HG03025 (cell line): ENCODE measurements around the gene LDB1.

Source experiments
- ATAC-seq: cut with Tn5 transposase; IDR thresholded peaks from one replicate; pipeline ENCODE4 v1.9.1; 2021; ENCODE audit warnings: mild to moderate bottlenecking, moderate library complexity; ENCODE audit not compliant: unreplicated experiment, low FRiP score

The LDB1 gene, protein sequence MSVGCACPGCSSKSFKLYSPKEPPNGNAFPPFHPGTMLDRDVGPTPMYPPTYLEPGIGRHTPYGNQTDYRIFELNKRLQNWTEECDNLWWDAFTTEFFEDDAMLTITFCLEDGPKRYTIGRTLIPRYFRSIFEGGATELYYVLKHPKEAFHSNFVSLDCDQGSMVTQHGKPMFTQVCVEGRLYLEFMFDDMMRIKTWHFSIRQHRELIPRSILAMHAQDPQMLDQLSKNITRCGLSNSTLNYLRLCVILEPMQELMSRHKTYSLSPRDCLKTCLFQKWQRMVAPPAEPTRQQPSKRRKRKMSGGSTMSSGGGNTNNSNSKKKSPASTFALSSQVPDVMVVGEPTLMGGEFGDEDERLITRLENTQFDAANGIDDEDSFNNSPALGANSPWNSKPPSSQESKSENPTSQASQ

DNA sequence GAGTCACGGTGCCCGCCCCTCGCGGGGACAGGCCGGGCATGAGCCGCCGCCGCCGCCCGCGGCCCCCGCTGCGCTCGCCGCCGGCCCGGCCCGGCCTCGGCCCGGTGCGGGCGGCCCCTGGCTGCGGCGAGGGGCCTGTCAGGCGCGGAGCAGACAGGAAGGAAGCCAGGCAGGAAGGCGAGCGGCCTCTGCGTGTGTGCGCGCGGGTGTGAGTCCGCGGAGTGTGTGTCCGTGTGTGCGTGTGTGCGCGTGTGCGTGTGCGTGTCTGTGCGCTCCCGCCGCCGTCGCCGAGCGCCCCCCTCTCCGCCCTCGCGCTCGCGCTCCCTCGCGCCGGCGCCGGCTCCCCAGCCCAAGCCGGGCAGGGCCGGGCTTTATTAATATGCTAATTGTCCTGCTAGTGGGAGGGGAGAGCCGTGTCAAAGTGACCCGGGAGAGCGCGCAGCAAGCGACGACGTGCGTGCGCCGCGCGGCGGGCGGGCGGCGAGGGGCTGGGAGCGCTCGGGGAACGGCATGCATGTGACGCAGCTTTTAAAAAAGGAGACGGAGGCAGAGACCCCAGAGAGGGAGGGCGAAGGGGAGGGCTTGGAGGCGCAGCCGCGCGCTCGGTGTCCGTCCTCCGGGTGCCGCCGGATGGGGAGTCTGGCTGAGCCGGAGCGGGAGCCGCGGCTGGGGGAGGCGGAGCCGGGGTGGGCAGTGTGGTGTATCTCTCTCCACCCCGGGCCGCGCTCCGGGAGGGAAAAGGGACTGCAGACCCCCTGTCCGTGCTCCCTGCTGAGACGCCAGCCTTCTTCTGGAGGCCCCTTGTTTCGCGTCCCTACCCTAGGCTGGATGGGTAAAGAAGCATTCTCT lies at the start of gene LDB1:
Gene LDB1, minus strand, starts transcription at position 227 of the 849 bp plus-strand sequence. CDS start 258 bp downstream, outside the sequence.
- peak; percentile 41 for ATAC-seq

DNA sequence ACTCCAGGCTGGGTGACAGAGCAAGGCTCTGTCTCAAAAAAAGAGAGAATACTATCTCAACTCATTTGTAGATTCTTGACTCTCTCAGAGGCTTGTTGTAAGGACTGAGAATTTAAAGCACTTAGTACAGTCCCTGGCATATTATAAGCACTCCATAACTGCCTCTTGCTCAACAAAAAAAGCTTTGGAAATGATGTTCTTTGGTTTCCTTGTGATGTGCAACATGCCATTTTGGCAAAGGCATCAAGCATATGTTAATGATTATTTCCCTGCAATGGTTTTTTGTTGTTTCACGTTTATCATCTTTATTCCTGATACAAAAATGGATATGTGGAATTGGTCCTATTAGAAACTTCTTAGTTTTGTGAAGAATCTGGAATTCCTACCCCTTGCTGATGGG lies 47.7 kb upstream of the LDB1 start:
- ATAC-seq: no peak

DNA sequence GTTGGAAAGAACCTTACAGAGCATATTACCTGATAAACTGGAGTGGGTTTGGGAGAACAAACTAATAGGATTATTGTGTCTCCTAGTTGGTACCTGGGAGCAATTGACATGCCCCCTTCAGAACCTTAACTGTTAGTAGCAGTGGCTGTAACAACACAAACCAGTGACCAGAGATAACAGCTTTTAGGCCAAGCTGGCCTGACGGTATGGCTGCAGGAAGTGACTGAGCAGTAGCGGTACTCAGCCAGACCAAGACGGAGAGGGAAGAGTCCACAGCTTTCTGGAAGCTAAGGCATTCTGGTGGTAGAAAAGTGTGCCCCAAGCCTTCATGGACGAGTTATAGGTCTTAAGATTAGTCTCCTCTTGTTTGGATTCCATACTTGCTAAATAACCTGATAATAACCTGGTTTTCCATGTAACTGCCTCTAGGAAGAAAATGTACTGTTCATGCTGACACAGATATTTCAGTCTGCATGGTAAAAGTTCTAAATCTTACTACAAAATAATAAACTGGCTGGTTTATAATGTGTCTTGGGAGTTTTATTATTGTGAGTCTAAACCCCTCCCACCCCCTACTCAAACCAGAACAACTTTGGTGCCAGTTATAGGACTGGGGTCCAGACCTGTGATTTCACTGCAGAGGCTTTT lies 43.3 kb upstream of the LDB1 start:
- no peak for ATAC-seq

DNA sequence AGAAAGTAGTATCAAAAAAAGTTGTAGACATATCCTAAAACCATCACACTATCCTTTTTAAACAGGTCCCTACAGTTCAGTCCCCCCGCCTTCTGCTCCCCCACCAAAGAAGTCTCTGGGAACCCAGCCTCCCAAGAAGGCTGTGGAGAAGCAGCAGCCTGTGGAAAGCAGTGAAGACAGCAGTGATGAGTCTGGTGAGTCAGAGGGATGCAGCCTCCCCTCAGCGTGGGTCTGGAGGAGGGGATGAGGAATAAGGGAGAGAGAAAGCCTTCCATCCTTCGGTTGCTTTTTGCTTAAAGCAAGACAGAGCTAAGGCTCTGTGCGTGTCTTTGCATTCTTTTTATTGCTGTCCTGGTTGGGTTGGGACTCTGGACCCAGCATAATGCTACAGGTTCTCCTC lies 39.7 kb upstream of the LDB1 start:
- no peak for ATAC-seq

DNA sequence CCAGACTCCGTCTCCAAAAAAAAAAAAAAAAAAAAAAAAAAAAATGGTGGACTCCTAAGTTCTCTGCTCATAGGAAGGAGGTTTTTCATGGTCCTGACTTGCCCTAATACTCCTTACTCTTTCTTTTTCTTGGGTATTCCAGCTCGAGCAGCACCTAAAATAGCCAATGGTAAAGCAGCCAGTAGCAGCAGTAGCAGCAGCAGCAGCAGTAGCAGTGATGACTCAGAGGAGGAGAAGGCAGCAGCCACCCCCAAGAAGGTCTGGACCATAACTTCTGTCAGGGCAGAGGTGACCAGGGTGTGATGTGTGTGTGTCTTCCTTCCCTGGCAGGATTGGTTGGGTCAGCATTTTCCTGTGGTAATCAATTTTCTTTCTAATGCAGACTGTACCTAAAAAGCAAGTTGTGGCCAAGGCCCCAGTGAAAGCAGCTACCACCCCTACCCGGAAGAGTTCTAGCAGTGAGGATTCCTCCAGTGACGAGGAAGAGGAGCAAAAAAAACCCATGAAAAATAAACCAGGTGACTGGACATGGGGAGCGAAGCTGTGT lies 39.0 kb upstream of the LDB1 start:
- no peak for ATAC-seq

DNA sequence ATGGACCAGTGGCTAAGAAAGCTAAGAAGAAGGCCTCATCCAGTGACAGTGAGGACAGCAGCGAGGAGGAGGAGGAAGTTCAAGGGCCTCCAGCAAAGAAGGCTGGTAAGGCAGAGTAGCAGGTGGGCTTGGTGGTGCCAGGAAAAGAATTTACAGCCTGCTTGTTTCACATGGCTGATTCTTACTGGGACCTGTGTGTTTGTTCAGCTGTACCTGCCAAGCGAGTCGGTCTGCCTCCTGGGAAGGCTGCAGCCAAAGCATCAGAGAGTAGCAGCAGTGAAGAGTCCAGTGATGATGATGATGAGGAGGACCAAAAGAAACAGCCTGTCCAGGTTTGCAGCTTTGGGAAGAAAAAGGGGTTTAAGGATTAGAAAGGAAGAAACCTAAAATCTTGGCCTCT lies 37.1 kb upstream of the LDB1 start:
- no peak for ATAC-seq

DNA sequence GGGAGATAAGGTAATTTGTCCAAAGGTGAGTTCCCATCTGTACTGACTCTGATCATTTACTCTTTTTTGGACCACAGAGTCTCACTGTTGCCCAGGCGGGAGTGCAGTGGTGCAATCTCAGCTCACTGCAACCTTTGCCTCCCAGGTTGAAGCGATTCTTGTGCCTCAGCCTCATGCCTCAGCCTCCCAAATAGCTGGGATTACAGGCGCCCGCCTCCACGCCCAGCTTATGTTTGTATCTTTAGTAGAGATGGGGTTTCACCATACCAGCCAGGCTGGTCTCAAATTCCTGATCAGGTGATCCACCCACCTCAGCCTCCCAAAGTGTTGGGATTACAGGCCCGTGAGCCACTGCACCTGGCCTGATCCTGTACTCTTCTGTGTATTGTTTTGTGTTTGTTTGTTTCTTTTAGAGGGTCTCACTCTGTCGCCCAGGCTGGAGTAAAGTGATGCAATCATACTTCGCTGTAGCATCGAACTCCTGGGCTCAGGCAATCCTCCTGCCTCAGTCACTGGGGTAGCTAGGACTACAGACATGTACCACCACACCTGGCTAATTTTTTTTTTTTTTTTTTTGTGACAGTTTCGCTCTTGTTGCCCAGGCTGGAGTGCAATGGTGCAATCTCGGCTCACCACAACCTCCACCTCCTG lies 34.4 kb upstream of the LDB1 start:
- no peak for ATAC-seq

DNA sequence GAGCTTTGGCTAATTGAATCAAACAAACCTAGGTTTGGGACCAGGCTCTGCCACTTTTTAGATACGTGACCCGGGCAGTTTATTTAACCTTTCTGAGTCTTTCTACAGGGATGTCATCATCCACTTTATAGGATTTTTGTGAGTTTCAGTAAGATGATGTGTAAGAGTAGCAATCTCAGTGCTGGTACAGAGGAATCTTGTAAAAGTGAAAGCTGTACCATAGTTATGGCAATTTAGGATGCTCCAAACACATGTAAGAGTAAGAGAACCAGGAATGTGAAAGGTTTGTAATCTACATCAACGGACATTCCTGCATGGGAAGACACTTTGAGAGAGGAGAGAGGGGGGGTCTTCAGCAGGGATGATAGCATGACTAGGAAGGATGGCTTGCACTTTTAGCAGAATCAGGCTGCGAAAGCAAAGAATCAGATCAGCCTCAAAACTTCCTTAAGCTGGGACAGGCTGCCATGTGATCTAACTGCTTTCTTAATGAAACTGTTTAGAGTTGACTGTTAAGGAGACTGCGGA lies 33.0 kb upstream of the LDB1 start:
- no peak for ATAC-seq

DNA sequence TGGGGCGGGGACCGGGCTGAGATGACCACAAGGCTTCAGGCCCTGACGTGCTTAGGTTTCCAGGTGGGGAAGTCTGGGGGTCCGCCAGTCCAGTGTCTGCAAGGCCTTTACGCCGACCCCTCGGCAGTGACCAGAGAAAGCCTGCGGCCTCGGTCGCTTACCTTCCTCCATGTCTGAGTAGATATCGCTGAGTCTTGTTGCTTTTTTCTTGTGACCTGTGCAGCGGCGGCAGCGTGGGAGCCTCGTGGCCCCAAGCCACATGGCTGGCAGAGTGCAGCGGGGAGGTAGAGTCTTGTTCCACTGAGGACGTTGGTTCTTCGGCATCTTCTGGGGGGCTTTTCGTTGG lies 32.4 kb upstream of the LDB1 start:
- peak; percentile 32 for ATAC-seq

DNA sequence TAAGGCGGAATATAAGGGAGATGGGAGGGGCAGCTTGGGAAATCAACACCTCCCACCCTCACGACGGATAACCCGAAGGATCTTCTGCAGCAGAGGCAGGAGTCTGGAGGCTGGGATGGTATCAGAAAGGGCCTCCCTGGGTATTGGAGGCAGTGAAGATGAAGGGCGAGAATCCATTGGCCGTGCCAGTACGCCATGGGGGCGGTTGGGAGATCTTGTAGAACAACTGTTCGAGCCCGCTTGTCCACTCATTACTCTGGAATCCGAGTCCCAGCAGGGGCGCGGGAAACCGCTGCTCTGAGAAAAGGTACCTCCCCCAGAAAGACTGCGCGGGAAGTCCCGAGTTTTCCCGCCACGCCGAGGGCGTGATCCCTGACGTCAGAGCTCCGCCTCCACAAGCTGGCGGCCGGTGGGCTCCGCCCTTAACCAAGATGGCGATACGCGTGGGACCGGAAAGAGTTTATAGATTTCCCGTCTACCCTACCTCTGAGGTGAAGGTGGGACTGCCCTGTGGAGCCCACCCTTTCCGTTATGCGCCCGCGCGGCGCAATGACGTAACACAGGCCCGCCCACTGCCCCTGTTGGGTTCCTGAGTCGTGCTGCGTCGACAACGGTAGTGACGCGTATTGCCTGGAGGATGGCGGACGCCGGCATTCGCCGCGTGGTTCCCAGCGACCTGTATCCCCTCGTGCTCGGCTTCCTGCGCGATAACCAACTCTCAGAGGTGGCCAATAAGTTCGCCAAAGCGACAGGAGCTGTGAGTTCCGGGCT lies 31.8 kb upstream of the LDB1 start, which contains the start of gene NOLC1:
Gene NOLC1, plus strand, starts transcription at position 616 of the 771 bp plus-strand sequence. Its CDS starts 22 bp downstream, at position 638.
- ATAC-seq: peak; percentile 91

DNA sequence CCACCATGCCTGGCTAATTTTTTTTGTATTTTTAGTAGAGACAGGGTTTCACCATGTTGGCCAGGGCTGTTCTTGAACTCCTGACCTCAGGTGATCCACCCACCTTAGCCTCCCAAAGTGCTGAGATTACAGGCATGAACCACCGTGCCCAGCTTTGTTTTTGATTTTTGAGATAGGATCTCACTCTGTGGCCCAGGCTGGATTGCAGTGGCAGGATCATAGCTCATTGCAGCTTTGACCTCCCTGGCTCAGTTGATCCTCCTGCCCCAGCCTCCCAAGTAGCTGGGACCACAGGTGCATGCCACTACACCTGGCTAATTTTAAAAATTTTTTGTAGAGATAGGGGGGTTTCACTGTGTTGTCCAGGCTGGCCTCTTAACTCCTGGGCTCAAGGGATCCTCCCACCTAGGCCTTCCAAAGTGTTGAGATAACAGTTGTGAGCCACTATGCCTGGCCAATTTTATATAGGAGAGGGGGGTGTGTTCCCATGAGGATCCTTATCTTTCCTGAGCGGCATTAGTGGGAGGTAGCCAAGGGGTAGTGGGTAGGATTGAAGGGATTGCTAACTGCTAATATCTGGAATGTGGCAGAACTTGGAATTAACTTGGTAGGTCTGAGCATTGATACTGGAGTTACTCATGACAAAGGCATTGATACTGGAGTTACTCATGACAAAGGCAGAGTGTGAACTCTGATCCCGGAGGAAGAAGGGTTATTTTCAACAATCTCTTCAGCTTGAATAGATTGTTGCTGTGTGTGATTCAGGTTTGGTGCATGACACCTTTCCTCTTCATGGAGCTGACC lies 31.0 kb upstream of the LDB1 start:
- no peak for ATAC-seq

DNA sequence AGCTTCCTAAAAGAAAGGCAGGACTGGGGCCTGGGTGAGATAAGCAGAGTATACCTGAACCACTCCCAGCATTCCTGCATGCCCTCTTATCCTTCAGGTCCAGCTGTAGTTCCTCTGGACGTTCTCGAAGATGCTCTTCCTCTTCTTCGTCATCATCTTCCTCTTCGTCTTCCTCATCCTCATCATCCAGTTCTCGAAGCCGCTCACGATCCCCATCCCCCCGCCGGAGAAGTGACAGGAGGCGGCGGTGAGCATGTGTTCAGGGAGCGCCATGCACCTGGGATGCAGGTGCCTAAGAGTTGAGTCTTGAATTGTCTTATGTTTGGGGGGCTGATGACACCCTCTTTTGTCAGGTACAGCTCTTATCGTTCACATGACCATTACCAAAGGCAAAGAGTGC lies 28.1 kb upstream of the LDB1 start:
- ATAC-seq: no peak

DNA sequence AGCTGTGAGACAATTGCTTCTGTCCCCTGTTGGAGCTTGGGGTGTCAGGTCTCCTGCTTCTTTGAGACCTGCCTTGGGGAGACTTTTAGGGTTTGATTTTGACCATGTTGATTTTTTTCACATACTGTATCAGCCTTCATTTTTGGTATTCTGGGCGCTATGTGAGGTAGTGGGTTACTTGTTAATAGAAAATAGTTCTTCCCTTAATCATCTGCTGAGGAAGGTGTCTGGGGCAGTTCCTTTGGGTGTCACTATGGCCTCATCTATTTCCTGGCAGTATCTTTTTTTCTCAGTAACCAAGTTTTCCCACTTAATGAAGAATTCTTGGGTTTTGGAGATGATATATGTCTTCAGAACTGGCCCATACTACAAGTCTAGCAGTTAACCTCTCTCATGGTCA lies 27.4 kb upstream of the LDB1 start:
- no peak for ATAC-seq

DNA sequence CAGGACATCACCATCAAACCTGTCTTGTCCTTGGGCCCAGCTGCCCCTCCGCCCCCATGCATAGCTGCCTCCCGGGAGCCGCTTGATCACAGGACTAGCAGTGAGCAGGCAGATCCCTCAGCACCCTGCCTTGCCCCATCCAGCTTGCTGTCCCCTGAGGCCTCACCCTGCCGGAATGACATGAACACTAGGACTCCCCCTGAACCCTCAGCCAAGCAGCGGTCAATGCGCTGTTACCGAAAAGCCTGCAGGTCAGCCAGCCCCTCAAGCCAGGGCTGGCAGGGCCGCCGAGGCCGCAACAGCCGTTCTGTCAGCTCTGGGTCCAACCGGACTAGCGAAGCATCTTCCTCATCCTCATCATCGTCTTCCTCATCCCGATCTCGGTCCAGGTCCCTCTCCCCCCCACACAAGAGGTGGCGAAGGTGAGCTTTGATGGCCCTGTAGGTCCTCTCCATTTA lies 26.8 kb upstream of the LDB1 start:
- ATAC-seq: no peak

DNA sequence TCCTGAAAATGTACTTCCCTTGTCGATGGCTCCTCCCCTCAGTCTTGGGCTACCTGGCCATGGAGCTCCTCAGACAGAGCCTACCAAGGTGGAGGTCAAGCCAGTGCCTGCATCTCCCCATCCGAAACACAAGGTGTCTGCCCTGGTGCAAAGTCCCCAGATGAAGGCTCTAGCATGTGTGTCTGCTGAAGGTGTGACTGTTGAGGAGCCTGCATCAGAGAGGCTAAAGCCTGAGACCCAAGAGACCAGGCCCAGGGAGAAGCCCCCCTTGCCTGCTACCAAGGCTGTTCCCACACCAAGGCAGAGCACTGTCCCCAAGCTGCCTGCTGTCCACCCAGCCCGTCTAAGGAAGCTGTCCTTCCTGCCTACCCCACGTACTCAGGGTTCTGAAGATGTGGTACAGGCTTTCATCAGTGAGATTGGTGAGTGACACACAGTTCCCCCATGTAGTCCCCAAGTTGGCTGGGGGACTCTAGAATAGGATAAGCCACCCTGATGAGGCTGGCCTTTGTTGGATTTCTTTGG lies 21.5 kb upstream of the LDB1 start:
- ATAC-seq: no peak

DNA sequence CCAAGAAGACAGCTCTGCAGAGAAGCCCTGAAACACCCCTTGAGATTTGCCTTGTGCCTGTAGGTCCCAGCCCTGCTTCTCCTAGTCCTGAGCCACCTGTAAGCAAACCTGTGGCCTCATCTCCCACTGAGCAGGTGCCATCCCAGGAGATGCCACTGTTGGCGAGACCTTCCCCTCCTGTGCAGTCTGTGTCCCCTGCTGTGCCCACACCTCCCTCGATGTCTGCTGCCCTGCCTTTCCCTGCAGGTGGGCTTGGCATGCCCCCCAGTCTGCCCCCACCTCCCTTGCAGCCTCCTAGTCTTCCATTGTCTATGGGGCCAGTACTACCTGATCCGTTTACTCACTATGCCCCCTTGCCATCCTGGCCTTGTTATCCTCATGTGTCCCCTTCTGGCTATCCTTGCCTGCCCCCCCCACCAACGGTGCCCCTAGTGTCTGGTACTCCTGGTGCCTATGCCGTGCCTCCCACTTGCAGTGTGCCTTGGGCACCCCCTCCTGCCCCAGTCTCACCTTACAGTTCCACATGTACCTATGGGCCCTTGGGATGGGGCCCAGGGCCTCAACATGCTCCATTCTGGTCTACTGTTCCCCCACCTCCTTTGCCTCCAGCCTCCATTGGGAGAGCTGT lies 20.9 kb upstream of the LDB1 start:
- ATAC-seq: no peak

DNA sequence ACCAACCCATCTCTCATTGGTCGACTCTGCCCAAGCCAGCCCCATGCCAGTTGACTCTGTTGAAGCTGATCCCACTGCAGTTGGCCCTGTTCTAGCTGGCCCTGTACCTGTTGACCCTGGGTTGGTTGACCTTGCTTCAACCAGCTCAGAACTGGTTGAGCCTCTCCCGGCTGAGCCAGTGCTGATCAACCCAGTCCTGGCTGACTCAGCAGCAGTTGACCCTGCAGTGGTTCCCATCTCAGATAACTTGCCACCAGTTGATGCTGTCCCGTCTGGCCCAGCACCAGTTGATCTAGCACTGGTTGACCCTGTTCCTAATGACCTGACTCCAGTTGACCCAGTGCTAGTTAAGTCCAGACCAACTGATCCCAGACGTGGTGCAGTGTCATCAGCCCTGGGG lies 20.1 kb upstream of the LDB1 start:
- no peak for ATAC-seq
